NCI-H1417 (cell line): ENCODE measurements around the gene CDC123.
"Not testable (repeated sequence)": the region's sequence is repeated elsewhere in the genome, so short reads cannot be mapped to it uniquely, and the experiment has no call there.

Experiments
- DNase-seq, 3 experiments: peaks; one replicate each; lab custom pipeline; 2025; lab: John Stamatoyannopoulos, UW

Gene CDC123

DNA sequence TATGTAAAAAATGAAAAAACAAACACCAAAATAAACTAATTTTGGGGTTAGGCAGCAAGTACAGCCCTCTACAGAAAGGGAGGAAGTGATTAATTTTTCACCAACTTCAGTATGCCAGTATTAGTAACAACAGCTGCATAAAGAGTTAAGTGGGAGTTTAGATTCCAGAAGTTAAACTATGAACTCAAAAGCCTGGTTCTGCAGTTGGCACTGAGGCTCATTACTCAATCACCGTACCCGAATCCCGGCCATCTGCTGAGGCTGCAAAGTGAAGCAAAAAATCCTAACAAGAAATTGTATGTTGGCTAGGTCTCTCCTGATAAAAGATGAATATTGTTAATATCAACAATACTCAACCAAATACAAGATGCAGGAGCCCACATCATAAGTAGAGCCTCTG, 4.3 kb upstream of the CDC123 start:
- no peak for DNase-seq

DNA sequence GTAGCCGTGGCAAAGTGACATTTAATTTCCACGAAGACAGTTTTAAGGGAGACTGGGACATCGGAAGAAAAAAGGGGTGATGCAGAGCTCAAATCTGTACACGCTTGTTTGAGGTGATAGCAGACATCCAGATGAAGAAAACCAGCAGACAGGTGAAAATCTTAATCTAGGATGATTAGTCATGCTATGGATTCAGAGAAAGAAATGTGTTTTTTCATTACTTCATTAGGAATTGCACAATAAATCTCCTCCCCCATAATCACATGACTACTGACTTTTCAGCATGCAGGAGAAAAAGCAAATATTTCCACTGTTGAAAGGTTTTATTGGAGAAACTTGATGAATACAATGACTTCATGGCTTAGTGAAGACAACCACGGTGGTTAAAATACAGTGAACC, 2.8 kb upstream of the CDC123 start:
- DNase-seq, result no peak

DNA sequence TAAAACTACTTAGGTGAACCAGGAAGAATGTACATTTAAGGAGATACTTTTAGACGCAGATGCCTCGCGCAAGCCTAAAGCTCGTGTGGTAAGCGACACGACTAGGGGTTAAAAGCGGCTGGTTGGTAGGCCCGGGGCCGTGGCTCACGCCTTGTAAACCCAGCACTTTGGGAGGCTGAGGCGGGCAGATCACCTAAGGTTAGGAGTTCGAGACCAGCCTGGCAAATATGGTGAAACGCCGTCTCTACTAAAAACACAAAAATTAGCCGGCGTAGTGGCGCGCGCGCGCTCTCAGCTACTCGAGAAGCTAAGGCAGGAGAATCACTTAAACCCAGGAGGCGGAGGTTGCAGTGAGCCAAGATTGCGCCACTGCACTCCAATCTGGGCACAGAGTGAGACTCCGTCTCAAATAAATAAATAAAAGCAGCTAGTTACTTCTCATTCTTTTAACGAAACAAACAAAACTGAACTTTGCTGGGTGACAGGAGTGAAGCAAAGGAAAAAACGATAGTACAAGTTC, 1.2 kb upstream of the CDC123 start:
- peak in 2 of 3 experiments; percentile 7 to 27 for DNase-seq

DNA sequence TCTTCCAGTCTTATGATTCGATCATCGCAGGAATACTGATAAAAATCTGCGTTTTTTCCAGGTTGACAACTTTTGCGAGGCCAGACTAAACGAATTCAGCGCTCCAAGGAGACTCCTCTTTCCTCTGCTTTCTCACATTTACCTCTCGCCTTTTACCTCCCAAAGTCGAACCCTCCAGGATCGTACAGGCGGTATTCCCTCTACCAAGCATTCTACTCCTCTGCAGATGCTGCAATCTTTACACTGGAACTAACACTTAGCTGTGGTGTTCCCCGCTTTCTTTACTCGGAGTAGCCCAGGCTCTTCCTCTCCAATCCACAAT, 746 bp upstream of the CDC123 start:
- DNase-seq, result no peak

DNA sequence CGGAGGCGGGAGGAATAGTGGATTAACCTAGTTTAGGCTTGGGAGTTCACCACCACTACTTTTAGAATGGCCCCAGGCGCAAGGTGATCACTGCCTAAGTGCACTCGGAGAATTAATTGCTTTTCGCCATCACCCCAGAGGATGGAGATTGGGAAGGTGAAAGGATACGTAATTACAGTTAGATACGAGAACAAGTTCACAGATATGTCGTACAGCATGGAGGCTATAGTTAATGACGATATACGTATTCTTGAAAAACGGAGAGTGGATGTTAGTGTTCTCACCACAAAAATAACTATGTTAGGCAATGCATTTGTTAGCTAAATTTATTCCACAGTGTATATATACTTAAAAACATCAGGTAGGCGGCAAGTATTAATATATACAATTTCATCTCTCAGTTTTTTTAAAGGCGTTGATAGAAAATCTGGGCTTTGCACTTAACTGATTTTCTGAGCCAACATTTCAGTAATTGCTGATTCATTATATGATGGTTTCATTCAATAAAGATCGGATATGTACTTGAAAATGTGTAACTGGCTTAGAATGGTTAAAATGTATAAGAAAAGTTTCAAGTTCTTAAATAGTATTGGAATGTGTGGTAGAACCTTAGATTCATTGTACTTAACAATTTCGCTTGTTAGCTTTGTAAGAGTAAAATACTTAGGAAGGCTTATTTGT, 683 bp downstream of the CDC123 start:
- DNase-seq, result peak in 1 of 3 experiments; percentile 79

DNA sequence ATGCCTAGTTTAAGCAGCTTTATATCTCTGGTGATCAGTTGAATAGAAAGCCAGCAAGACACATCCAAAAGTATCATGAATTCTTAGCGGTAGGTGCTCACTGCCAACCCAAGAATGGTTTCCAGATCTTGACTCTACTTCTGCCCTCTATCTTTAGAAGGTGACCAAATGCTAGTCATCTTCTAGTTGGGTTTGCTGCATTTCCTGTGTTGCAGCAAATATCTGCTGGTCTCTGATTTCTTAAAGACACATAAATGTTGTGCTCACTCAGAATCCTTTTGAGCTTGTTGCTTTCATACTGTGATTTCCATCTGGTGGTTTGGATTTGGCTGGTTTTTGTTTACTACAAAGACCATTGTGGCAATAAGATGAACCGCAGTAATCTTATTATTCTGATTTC, 2.2 kb downstream of the CDC123 start:
- no peak for DNase-seq

DNA sequence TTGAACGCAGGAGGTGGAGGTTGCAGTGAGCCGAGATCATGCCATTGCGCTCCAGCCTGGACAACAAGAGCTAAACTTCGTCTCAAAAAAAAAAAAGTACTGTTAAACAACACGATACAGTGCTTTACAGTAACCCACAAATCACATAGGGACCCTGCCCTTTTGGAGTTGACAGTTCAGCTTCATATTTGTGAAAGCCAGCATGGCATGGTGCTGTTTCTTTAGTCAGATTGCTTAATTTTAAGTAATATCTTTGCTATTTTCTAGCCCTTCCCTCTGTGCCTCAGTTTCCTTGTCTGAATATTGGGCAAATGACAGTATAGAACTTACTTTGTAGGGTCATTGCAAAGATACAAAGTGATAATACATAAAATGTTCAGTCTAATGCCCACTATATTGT, 4.9 kb downstream of the CDC123 start:
- DNase-seq, result no peak

DNA sequence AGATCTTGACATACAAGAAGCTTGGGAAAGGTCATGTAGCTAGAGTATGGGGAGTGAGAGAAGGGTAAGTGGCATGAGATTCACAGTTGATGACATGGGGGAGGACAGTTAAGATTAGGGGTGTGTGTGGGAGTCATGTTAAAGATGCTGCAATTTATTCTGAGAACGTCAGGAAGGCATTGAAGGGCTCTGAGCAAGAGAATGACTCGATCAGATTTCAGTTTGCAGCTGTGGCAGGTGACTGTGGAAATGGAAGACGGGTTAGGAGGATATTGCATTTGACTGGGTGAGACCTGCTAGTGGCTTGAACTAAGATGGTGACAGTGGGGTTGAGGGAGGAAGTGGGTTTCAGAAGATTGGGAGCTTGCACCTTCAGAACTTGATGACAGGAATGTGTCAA, 5.6 kb downstream of the CDC123 start:
- no peak for DNase-seq

DNA sequence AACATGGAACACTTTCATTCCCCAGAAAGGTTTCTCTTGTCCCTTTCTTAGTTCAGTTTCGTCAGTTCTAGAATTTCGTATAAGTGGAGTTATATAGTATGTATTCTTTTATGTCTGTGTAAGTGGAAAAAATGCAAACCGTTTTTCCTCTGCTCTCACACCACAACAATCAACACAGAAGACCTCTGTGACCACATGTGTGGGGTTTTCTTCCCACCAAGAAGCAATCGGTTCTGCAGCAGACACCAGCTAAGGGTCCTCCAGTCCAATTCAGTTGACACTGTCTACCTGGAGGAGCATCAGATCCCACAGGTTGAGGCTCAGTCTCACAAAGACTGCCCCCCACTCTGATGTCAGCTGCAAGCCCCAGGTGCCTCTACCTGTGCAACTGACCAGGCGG, 6.2 kb downstream of the CDC123 start:
- DNase-seq, result no peak

DNA sequence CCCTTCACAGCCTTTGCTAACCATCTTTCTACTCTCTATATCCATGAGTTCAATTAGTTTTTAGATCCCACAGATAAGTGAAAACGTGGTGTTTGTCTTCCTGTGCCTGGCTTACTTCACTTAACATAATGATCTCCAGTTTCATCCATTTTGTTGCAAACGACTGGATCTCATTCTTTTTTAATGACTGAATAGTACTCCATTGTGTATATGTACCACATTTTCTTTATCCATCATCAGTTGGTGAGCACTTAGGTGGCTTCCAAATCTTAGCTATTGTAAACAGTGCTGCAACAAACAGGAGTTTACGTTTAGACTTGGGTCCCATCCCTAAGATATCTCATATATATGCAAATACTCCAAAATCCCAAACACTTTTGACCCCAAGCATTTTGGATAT, 9.1 kb downstream of the CDC123 start:
- DNase-seq, result no peak

DNA sequence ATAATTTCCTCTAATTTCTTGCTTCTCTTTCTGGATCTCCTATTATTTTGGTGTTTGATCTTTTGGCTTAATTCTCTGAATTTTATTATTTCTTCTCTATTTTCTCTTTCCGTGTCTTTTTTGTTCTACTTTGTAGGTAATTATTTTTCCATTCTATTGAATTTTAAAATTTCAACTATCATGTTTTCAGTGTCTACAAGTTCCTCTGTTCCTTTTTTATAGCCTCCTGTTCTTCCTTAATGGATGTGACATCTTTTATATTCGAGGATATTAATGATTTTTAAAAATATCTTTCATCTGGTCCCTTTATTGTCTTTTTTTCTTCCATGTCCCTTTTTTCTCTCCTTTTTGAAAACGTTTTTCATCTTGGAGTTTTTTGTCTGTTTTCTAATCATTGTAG, 11.1 kb downstream of the CDC123 start:
- DNase-seq, result no peak

DNA sequence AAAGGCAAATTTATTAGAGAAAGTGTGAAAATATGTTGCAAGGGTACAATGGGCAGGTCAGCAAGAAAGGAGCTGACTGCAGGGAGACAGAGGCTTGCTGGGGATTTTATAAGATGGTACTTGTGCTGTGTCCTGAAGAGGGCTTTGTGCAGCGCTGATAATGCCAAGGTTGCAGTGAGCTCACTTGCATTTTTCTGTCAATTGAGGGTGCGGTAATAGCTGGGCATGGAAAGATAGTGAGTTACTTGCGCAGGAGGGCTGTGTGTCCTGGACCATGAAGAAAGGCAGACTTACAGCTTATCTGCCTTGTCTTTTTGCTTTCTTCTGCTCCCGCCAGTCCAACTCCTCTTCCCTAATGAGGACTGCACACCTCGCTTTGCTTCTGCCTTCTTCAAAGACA, 12.5 kb downstream of the CDC123 start:
- DNase-seq, result no peak

DNA sequence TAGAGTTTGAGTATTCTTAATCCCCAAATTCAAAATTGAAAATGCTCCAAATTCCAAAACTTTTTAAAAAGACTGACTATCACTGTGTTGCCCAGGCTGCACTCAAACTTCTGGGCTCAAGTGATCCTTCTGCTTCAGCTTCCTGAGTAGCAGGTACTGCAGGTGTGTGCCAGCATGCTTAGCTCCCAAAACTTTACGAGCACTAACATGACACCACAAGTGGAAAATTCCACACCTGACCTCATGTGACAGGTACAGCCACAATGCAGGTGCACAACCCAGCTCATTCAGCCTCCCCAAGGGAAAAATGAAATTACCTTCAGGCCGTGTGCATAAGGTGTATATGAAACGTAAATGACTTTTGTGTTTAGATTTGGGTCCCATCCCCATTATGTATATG, 16.5 kb downstream of the CDC123 start:
- no peak for DNase-seq

DNA sequence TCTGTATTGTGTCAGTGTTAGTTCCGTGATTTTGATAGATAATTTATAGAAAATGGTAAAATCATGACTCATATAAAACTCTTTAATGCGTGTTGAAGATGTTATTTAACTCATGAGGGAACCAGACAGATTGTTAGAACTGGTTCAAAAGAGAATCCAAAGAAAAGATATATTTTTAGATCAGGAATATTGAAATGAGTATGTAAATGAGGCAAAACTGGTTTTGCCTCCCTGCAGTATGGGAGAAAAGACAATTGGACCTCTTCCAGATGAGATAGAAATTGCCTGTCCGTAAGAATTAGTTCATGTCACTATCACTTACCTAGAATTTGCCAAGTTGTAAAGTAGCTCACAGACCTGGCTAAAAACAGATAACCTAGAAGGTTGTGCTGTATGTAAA, 17.6 kb downstream of the CDC123 start:
- DNase-seq, result no peak

DNA sequence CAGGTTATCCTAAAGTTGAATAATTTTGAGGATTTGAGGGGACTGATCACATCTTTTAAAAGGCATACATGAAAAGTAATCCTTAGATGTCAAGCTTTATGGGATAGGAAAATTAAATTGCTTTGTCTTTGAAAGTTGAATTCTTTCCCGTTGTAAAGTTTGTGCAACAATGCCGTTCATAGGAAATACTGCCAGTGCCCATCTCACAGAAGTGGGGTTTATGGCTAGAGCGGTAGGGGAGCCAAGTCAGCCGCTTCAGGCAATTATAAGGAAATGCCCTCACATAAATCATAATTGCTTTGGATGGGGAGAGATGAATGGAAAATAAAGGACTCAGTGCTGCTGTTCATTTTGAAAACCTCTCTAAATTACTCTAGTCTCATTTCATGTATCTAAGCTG, 18.1 kb downstream of the CDC123 start:
- DNase-seq, result no peak

DNA sequence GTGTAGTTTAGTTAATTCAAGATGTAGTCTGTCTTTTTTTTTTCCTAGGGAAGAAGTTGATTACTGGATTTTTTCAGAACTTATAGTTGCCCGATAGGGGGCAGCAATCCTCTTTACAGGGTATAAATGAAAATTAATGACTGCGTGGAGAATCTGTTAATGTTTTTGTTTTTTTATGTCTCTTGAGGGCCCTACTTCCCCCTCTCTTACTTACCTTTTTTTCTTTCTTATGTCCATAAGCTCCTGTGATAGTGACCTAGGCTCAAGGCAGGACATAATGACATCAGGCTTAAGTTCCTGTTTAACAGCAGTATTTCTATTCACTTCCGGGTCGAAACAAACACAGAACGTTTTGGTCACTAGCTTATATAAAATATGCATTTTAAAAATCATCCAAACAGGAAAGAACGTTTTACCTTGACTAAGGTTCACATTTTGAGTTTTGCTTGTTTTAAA, 18.8 kb downstream of the CDC123 start:
- peak; percentile 1 to 61 (median 36) for DNase-seq

DNA sequence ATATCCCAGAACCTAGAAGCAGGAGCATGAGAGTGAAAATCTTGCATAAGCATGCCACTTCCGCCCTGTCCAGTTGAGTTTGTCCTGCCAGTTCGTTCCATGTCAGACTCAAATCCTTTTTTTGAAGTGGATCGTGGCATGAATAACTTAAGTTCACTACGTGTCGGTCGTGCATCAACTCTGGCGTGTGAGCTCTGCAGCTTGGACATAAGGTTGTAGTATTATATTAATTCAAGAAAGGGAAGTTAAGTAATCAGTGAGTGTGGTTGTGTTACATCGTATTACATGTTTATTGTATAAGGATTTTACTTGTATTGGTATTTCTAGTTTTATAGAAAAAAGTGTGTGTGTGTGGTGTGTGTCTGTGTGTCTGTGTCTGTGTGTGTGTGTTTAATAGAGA, 23.0 kb downstream of the CDC123 start:
- DNase-seq, result no peak

DNA sequence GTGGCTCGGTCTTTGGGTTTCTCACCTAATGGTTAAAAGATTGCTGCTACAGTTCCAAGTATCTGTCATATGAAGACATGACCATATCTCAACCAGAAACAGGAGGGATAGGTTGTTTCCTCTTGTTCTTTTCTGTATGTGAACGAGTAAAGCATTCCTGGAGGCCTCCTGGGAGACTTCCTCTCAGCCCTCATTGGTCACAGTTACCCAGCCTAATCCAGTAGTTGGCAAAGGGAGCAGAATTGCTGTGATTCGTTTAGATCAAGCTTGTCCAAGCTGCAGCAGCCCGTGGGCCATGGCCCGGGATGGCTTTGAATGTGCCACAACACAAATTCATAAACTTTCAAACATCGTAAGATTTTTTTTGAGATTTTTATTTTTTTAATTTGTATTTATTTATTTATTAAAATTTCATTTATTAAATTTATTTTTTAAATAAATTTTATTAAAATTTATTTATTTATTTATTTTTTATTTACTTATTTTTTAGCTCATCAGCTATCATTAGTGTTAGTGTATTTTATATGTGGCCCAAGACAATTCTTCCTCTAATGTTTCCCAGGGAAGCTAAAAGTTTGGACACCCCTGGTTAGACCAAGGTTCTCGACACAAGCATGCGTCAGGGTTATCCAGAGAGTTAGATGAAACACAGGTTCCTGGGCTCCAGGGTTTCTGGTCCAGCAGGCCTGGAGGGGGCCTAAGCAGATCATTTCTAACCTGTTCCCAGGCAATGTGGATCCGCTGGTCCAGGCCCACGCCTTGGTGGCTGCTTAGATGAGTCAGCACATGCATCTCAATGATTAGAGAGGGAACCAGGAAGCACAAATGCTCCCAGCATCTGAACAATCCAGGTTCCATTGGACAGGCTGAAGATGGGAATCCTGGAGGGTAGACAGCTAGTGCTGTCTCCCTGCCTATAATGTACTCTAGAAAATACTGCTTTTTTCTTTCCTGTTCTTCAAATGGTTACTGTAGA, 25.6 kb downstream of the CDC123 start:
- DNase-seq, result no peak

DNA sequence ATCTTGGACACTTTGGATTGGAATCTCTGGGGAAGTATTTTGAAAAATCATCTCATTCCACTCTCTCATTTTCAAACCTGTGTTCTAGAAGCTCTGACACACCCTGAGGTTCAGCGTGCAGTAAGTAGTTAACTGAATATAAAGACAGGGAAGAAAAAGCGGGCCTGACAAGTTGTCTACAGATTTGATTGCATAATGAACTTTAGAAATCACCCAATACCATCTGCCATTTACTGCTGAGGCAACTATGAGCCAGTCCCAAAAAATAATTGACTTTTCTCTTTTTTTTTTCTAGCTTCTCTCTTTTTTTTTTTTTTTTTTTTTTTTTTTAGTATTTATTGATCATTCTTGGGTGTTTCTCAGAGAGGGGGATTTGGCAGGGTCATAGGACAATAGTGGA, 29.5 kb downstream of the CDC123 start:
- no peak for DNase-seq

DNA sequence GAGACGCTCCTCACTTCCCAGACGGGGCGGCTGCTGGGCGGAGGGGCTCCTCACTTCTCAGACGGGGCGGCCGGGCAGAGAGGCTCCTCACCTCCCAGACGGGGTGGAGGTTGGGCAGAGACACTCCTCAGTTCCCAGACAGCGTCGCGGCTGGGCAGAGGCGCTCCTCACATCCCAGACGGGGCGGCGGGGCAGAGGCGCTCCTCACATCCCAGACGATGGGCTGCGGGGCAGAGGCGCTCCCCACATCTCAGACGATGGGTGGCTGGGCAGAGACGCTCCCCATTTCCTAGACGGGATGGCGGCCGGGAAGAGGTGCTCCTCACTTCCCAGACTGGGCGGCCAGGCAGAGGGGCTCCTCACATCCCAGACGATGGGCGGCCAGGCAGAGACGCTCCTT, 30.4 kb downstream of the CDC123 start:
- DNase-seq, result not testable (repeated sequence)

DNA sequence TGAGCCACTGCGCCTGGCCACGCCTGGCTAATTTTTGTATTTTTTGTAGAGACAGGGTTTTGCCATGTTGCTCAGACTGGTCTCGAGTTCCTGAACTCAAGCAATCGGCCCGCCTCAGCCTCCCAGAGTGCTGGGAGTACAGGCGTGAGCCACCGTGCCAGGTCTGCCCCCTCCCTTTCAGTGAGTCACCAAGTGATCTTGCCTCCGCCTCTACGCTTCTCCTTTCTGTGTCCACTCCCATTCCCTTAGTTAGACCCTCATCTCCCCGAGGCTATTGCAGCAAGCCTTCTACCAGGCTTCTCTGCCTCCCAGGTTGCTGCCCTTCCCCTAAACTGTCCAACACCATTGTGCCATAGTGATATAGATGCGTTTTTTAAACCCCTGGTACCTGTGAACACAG, 32.9 kb downstream of the CDC123 start:
- DNase-seq, result no peak

DNA sequence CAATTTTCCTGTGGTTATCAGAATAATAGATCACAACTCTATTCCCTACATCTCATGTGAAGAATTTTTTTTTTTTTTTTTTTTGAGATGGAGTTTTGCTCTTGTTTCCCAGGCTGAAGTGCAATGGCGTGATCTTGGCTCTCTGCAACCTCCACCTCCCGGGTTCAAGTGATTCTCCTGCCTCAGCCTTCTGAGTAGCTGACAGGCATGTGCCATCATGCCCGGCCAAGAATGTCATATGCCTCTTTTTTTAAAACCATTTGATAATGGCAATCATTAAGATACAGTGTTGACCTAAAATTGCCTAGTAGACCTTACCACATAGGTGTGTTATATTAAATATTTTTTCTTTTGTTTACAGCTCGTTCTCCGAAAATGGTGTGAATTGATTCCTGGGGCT, 38.7 kb downstream of the CDC123 start:
- not testable (repeated sequence) for DNase-seq

DNA sequence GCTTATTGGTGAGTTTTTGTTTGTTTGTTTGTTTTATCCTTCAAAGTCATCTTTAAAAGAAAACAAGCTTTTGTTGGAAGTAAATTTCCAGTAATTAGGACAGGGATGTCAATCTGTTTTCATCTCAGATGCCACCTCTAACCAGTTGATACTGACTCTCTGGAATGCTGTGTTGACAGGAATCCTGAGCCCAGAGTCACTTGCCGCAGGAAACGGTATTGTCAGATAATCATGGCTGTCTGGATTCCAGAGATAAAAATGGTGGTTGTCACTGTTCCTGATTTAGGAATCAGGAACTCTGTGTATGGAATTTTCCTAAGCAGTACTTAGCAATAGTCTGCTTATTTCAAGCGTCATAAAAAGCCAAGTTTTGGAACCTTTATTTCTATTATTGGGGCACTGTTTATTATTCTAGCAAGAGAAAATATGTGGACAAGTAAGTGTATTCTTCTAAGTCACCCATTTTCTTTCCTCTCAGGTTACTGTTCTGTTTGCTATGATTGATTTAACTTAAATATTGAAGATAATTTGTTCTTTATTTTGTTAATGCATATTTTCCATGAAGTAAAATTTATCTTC, 39.2 kb downstream of the CDC123 start:
- no peak for DNase-seq
